Naive thymus-derived CD4-positive, alpha-beta T cell (primary cell): Measurements from ENCODE around the gene CENPA. TPM values are rescaled to one million over a fixed set of nuclear protein-coding genes. Genes with fewer than 3 reads are reported as not detected.
A peak's percentile ranks its signal among the peaks of the same experiment; 100 is the strongest.
"Not testable (repeated sequence)": the region's sequence is repeated elsewhere in the genome, so short reads cannot be mapped to it uniquely, and the experiment has no call there.

Experiments
- ATAC-seq: fragments of 150-1000 bp; cut with Tn5 transposase; 2 replicates; pipeline ENCODE4 v1.10.0; 2021; ENCODE audit warnings: mild to moderate bottlenecking, moderate library complexity
- CTCF ChIA-PET: fragments of 350-600 bp; sonication (Branson Sonifier 250); formaldehyde crosslinking; loops from one replicate; lab custom pipeline; 2021; ENCODE audit warnings: antibody characterized with exemption; lab: Charles Lee
- POLR2A ChIA-PET: fragments of 350-600 bp; sonication (Branson Sonifier 250); formaldehyde crosslinking; loops from one replicate; lab custom pipeline; 2021; ENCODE audit warnings: antibody characterized with exemption, inconsistent platforms; lab: Charles Lee
- DNase-seq, 9 donors: peaks; one replicate each; pipeline versions ENCODE4 v3.0.0 to v3.0.0-alpha.2; 2020 to 2022; ENCODE audit warnings: mixed read lengths in 1 of 9
- H3K27ac ChIP-seq: one replicate; pipeline ENCODE4 v1.7.0; 2013; ENCODE audit warnings: mild to moderate bottlenecking, low read depth, low read length, moderate library complexity
- H3K27me3 ChIP-seq, 2 donors: one replicate each; pipeline ENCODE4 v1.7.0; 2013; ENCODE audit warnings: low read length in 2 of 2, mild to moderate bottlenecking in 2 of 2, moderate library complexity in 2 of 2; ENCODE audit not compliant: control insufficient read depth in 2 of 2, insufficient read depth in 2 of 2
- H3K36me3 ChIP-seq, 3 experiments: 1 replicate in 2 of 3; 2 replicates in 1 of 3; pipeline ENCODE4 v1.7.0; 2013; ENCODE audit warnings: low read length in 3 of 3, mild to moderate bottlenecking in 3 of 3, moderate library complexity in 1 of 3; ENCODE audit not compliant: insufficient read depth in 3 of 3, control insufficient read depth in 2 of 3
- H3K4me1 ChIP-seq, 2 donors: one replicate each; pipeline ENCODE4 v1.7.0; 2013; ENCODE audit warnings: low read length in 2 of 2, mild to moderate bottlenecking in 2 of 2, moderate library complexity in 1 of 2; ENCODE audit not compliant: control insufficient read depth in 2 of 2, insufficient read depth in 2 of 2
- H3K4me3 ChIP-seq: 2 replicates; pipeline ENCODE4 v1.7.0; 2013; ENCODE audit warnings: mild to moderate bottlenecking, low read length
- H3K9me3 ChIP-seq, 3 experiments: 1 replicate in 2 of 3; 2 replicates in 1 of 3; pipeline ENCODE4 v1.7.0; 2013; ENCODE audit warnings: low read length in 3 of 3; ENCODE audit not compliant: control insufficient read depth in 2 of 3
- H3K27ac Mint-ChIP-seq, 9 donors: one replicate each; pipeline ENCODE4 v1.8.0; 2020 to 2022; ENCODE audit warnings: mixed read lengths in 9 of 9, mild to moderate bottlenecking in 8 of 9, moderate library complexity in 5 of 9, inconsistent platforms in 2 of 9
- H3K27me3 Mint-ChIP-seq, 5 donors: one replicate each; pipeline ENCODE4 v1.8.0; 2021 to 2022; ENCODE audit warnings: mixed read lengths in 5 of 5, mild to moderate bottlenecking in 1 of 5
- H3K36me3 Mint-ChIP-seq, 5 donors: one replicate each; pipeline ENCODE4 v1.8.0; 2020 to 2022; ENCODE audit warnings: mixed read lengths in 5 of 5, mild to moderate bottlenecking in 3 of 5, inconsistent platforms in 1 of 5
- H3K4me1 Mint-ChIP-seq, 7 donors: one replicate each; pipeline ENCODE4 v1.8.0; 2020 to 2022; ENCODE audit warnings: mixed read lengths in 7 of 7, mild to moderate bottlenecking in 3 of 7, inconsistent platforms in 1 of 7
- H3K4me3 Mint-ChIP-seq, 10 donors: one replicate each; pipeline ENCODE4 v1.8.0; 2020 to 2022; ENCODE audit warnings: mild to moderate bottlenecking in 10 of 10, mixed read lengths in 10 of 10, moderate library complexity in 6 of 10, inconsistent platforms in 2 of 10
- H3K9me3 Mint-ChIP-seq, 11 donors: one replicate each; pipeline ENCODE4 v1.8.0; 2020 to 2022; ENCODE audit warnings: mixed read lengths in 11 of 11, mild to moderate bottlenecking in 4 of 11, inconsistent platforms in 1 of 11, moderate library complexity in 1 of 11
- intact Hi-C, 2 donors: fragments of 100-400 bp; cut with micrococcal nuclease; formaldehyde crosslinking; loops; one replicate each; pipeline ENCODE4 v1.15.1; 2023
- polyA plus RNA-seq, 2 donors: library from polyadenylated mRNA; unstranded; fragments of 300-500 nt; fragmentation: Illumina TruSeq; gene quantifications; one replicate each; pipeline ENCODE4 v1.2.3, GENCODE V29; 2021
- total RNA-seq, 6 experiments: library from RNA in 5 of 6; stranded (reverse) in 5 of 6; gene quantifications; 1 replicate in 5 of 6; 2 replicates in 1 of 6; pipeline ENCODE4 v1.2.3 and lab custom pipeline; 2021 to 2026

The CENPA gene
- total and polyA plus RNA-seq, 7 experiments from 2014 or later: 0.37 to 25.6 (median 0.73) TPM; not detected in 4

GRCh38 chr2:26758790-26759321 is 27.0 kb upstream of the CENPA start:
- Histone ChIP-seq H3K27ac (no peak overlapping the region), H3K27me3 (no peaks in the 10 kb centered on the region), H3K4me3 (no peak overlapping the region), H3K36me3 (no peaks in the 10 kb centered on the region), H3K4me1 (peaks cover 0 to 6% of the 10 kb centered on the region in 2 donors), H3K9me3 (no peaks in the 10 kb centered on the region)
- POLR2A ChIA-PET: no interaction called here
- no peak for DNase-seq
- intact Hi-C loops: no loop called here
- Mint-ChIP-seq H3K4me3 (no peak overlapping the region), H3K4me1 (peaks cover 0 to 16% (median 4%) of the 10 kb centered on the region in 7 donors), H3K36me3 (no peaks in the 10 kb centered on the region), H3K27me3 (peaks cover 0 to 11% (median 0%) of the 10 kb centered on the region in 5 donors), H3K27ac (no peak overlapping the region), H3K9me3 (peaks cover 0 to under 1% (median 0%) of the 10 kb centered on the region in 11 donors)
- no peak for ATAC-seq
- CTCF ChIA-PET: no interaction called here

GRCh38 chr2:26759845-26760244 is 26.0 kb upstream of the CENPA start:
- Mint-ChIP-seq H3K27me3 (peaks cover 0 to 8% (median 0%) of the 10 kb centered on the region in 5 donors), H3K36me3 (peaks cover 0 to 2% (median 0%) of the 10 kb centered on the region in 5 donors), H3K4me3 (peak overlapping the region in 1 of 10 donors; percentile 34), H3K9me3 (peaks cover 0 to 1% (median 0%) of the 10 kb centered on the region in 11 donors), H3K4me1 (peaks cover 3 to 18% (median 8%) of the 10 kb centered on the region in 7 donors), H3K27ac (no peak overlapping the region)
- no peak for DNase-seq
- intact Hi-C loops: loop anchor here (5.0 to 10.0 kb wide), 5 partner anchors 413 to 1788 kb away; partner anchors contain the start of genes ADGRF3 (in 2 of the 2), SELENOI (in 2 of the 2), BABAM2 (in 1 of the 2) and DNAJC27 (in 1 of the 2)
- peaks cover 2 to 11% of the 10 kb centered on the region in 2 donors for H3K4me1 ChIP-seq
- CTCF ChIA-PET: interaction anchor here (0.6 kb wide), 1 partner anchor 1480 kb away, joined by 5 read pairs; no protein-coding TSS in a partner anchor
- POLR2A ChIA-PET: no interaction called here
- H3K4me3 ChIP-seq: no peak overlapping the region
- ATAC-seq: no peak
- no peak overlapping the region for H3K27ac ChIP-seq
- H3K27me3 ChIP-seq: no peaks in the 10 kb centered on the region
- H3K9me3 ChIP-seq: no peaks in the 10 kb centered on the region
- H3K36me3 ChIP-seq: peaks cover 0 to 6% (median 0%) of the 10 kb centered on the region in 3 experiments

- H3K27ac Mint-ChIP-seq, DNase-seq, H3K4me3 ChIP-seq, H3K36me3 ChIP-seq, CTCF ChIA-PET, H3K27me3 ChIP-seq, H3K27ac ChIP-seq, ATAC-seq, H3K9me3 ChIP-seq, POLR2A ChIA-PET, H3K36me3 Mint-ChIP-seq, H3K9me3 Mint-ChIP-seq, H3K27me3 Mint-ChIP-seq: not testable (repeated sequence)
- Mint-ChIP-seq H3K4me3 (peak overlapping the region in 2 of 10 donors; percentile 16 to 22), H3K4me1 (peaks cover 12 to 28% (median 19%) of the 10 kb centered on the region in 7 donors)
- intact Hi-C loops: loop anchor here (5.0 to 10.0 kb wide), 5 partner anchors 414 to 1789 kb away; partner anchors contain the start of genes ADGRF3 (in 2 of the 2), SELENOI (in 2 of the 2), BABAM2 (in 1 of the 2) and DNAJC27 (in 1 of the 2)
- H3K4me1 ChIP-seq: peaks cover 12 to 22% of the 10 kb centered on the region in 2 donors
These were observed 24.9 kb upstream of the CENPA start for GRCh38 chr2:26760991-26761390.

GRCh38 chr2:26763019-26763418 is 22.8 kb upstream of the CENPA start:
- DNase-seq (no peak), ATAC-seq (no peak)
- intact Hi-C loops: loop anchor here (5.0 to 10.0 kb wide), 5 partner anchors 416 to 1791 kb away; partner anchors contain the start of genes ADGRF3 (in 2 of the 2), SELENOI (in 2 of the 2), BABAM2 (in 1 of the 2) and DNAJC27 (in 1 of the 2)
- ChIA-PET CTCF (no interaction called here), POLR2A (interaction anchor here (0.5 to 0.6 kb wide), 3 partner anchors 81 to 211 kb away, joined by 3 to 5 read pairs (median 3); no protein-coding TSS in a partner anchor)
- peaks cover 0 to 1% (median 0%) of the 10 kb centered on the region in 11 donors for H3K9me3 Mint-ChIP-seq
- peaks cover 0 to 6% (median 0%) of the 10 kb centered on the region in 5 donors for H3K27me3 Mint-ChIP-seq
- peak overlapping the region; percentile 85 to 97 (median 94) for H3K4me3 Mint-ChIP-seq
- no peak overlapping the region for H3K4me3 ChIP-seq
- H3K9me3 ChIP-seq: no peaks in the 10 kb centered on the region
- peak overlapping the region in 6 of 9 donors; percentile 9 to 92 (median 82) for H3K27ac Mint-ChIP-seq
- no peak overlapping the region for H3K27ac ChIP-seq
- H3K36me3 Mint-ChIP-seq: peaks cover 0 to 3% (median 0%) of the 10 kb centered on the region in 5 donors
- no peaks in the 10 kb centered on the region for H3K27me3 ChIP-seq
- peaks cover 21 to 45% (median 31%) of the 10 kb centered on the region in 7 donors for H3K4me1 Mint-ChIP-seq
- peaks cover 23% of the 10 kb centered on the region in 2 donors for H3K4me1 ChIP-seq
- peaks cover 0 to 6% (median 0%) of the 10 kb centered on the region in 3 experiments for H3K36me3 ChIP-seq

GRCh38 chr2:26764078-26764887 is 21.6 kb upstream of the CENPA start, which contains the start of gene SLC35F6:
Gene SLC35F6 (plus strand): TSS chr2:26764284. CDS start chr2:26764350, 66 bp downstream.
- peaks cover 0 to 6% (median 0%) of the 10 kb centered on the region in 3 experiments for H3K36me3 ChIP-seq
- Mint-ChIP-seq H3K4me3 (peak within 1 kb of the TSS; percentile 85 to 97 (median 94)), H3K27ac (peak within 1 kb of the TSS; percentile 62 to 97 (median 91)), H3K36me3 (peaks cover 0 to 3% (median 0%) of the 10 kb centered on the region in 5 donors), H3K4me1 (peaks cover 28 to 54% (median 39%) of the 10 kb centered on the region in 7 donors), H3K27me3 (peaks cover 0 to 6% (median 0%) of the 10 kb centered on the region in 5 donors), H3K9me3 (peaks cover 0 to 3% (median 0%) of the 10 kb centered on the region in 11 donors)
- intact Hi-C loops: loop anchor here (1.0 to 10.0 kb wide), 8 partner anchors 8 to 1792 kb away; partner anchors contain the start of genes ADGRF3 (in 2 of the 2), SELENOI (in 2 of the 2), AGBL5 (in 1 of the 2) and BABAM2 (in 1 of the 2)
- ATAC-seq (peak; percentile 95), DNase-seq (peak; percentile 70 to 90 (median 86))
- no peaks in the 10 kb centered on the region for H3K27me3 ChIP-seq
- ChIA-PET CTCF (interaction anchor here (0.6 to 1.5 kb wide), 2 partner anchors 10 to 283 kb away, joined by 3 read pairs; no protein-coding TSS in a partner anchor), POLR2A (interaction anchor here (0.5 to 1.2 kb wide), 5 partner anchors 8 to 20 kb away, joined by 3 read pairs; no protein-coding TSS in a partner anchor)
- no peaks in the 10 kb centered on the region for H3K9me3 ChIP-seq
- H3K27ac ChIP-seq: peak within 1 kb of the TSS; percentile 82
- peaks cover 23% of the 10 kb centered on the region in 2 donors for H3K4me1 ChIP-seq
- H3K4me3 ChIP-seq: peak within 1 kb of the TSS; percentile 92
